ENCODE results near the gene MAOB. TPM values are rescaled to one million over a fixed set of nuclear protein-coding genes. Genes with fewer than 3 reads are reported as not detected.

Gene MAOB
- total RNA-seq, 1 experiment from 2014 or later = 1.1 TPM

DNA sequence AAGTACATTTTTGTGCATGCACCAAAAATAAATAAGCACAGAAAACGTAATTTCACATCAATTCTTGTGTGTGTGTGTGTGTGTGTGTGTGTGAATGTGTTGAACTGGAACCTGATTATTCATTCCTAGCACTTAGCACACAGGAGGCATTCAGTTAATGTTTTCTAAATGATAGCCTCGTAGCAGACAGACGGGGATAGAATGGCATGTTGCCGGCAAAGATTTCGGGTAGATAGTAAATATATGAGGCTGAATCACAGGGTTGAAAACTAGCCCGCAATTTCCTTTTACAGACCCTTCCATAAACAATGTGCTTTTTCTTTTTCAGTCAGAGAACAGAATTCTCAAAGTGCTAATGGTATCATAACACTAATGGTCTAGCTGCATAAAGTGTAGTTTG is 13.5 kb downstream of the MAOB start:
- H3K9me3 ChIP-seq (ENCODE audit: control insufficient read depth, low read depth, low read length) = peaks cover 8% of the 10 kb centered on the region
- H2BK5ac ChIP-seq (ENCODE audit: insufficient read length, low read length) = no peak overlapping the region
- H4K91ac ChIP-seq (ENCODE audit: insufficient read length, low read depth, low read length) = no peak overlapping the region
- H3K36me3 Mint-ChIP-seq (ENCODE audit: insufficient read depth in 1 of 3, low read depth in 3 of 3) = peaks cover 0 to 2% (median 0%) of the 10 kb centered on the region in 3 experiments; a peak in 2 of 7 replicates
- H3K4me1 Mint-ChIP-seq = no peaks in the 10 kb centered on the region
- no peaks in the 10 kb centered on the region for H3K27me3 ChIP-seq (ENCODE audit: insufficient read depth, low read length)
- H3K14ac ChIP-seq (ENCODE audit: insufficient read depth, low read length) = no peak overlapping the region
- H3K79me1 ChIP-seq (ENCODE audit: insufficient read depth, low read depth, low read length, poor library complexity, severe bottlenecking) = no peaks in the 10 kb centered on the region
- H3K23ac ChIP-seq (ENCODE audit: insufficient read length, low read depth, low read length) = no peak overlapping the region
- H2AK5ac ChIP-seq (ENCODE audit: insufficient read length, low read length) = no peak overlapping the region
- no peak overlapping the region for H3K4ac ChIP-seq (ENCODE audit: low read depth, low read length)
- H3K4me3 Mint-ChIP-seq = no peak overlapping the region
- no peak overlapping the region for H3T11ph ChIP-seq (ENCODE audit: low read length)
- H4K20me1 ChIP-seq (ENCODE audit: control insufficient read depth, insufficient read depth, insufficient read length) = no peaks in the 10 kb centered on the region
- no peak overlapping the region for H3K4me2 ChIP-seq (ENCODE audit: insufficient read depth, insufficient read length, low read length)
- H2BK12ac ChIP-seq (ENCODE audit: insufficient read length, low read depth, low read length) = no peak overlapping the region
- no CpG with 5 or more reads among the region's 6 CpGs for WGBS (ENCODE audit: extremely low coverage, insufficient read length, low lambda C conversion rate)
- no peaks in the 10 kb centered on the region for H3K4me1 ChIP-seq (ENCODE audit: insufficient read depth, low read length)
- H2AFZ ChIP-seq (ENCODE audit: low read length) = no peak overlapping the region
- H3K9ac ChIP-seq (ENCODE audit: extremely low read depth, insufficient read length, low read length) = no peak overlapping the region
- peaks cover 49 to 66% of the 10 kb centered on the region in 2 experiments for H3K9me3 Mint-ChIP-seq
- no peak overlapping the region for H4K5ac ChIP-seq (ENCODE audit: insufficient read length, low read depth, low read length)
- no peak overlapping the region for H4K8ac ChIP-seq (replicated peaks; ENCODE audit: insufficient read length, low read depth, low read length)
- no peak overlapping the region for H2BK20ac ChIP-seq (ENCODE audit: low read depth, low read length, poor library complexity, severe bottlenecking)
- no peak overlapping the region for H2BK15ac ChIP-seq (ENCODE audit: low read depth, low read length)
- H3K56ac ChIP-seq (ENCODE audit: insufficient read length, low read depth, low read length) = no peak overlapping the region
- no peaks in the 10 kb centered on the region for H3K79me2 ChIP-seq (ENCODE audit: insufficient read depth, low read length)
- no peak for DNase-seq
- H3K23me2 ChIP-seq (ENCODE audit: insufficient read length, low read depth, low read length, poor library complexity, severe bottlenecking) = no peaks in the 10 kb centered on the region
- TF ChIP-seq, protein P1, sequence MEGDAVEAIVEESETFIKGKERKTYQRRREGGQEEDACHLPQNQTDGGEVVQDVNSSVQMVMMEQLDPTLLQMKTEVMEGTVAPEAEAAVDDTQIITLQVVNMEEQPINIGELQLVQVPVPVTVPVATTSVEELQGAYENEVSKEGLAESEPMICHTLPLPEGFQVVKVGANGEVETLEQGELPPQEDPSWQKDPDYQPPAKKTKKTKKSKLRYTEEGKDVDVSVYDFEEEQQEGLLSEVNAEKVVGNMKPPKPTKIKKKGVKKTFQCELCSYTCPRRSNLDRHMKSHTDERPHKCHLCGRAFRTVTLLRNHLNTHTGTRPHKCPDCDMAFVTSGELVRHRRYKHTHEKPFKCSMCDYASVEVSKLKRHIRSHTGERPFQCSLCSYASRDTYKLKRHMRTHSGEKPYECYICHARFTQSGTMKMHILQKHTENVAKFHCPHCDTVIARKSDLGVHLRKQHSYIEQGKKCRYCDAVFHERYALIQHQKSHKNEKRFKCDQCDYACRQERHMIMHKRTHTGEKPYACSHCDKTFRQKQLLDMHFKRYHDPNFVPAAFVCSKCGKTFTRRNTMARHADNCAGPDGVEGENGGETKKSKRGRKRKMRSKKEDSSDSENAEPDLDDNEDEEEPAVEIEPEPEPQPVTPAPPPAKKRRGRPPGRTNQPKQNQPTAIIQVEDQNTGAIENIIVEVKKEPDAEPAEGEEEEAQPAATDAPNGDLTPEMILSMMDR (conservative IDR thresholded peaks at IDR 0.05) = no peak
- H3K18ac ChIP-seq (ENCODE audit: insufficient read length, low read depth, low read length) = no peak overlapping the region
- no peak overlapping the region for H3K27ac ChIP-seq (ENCODE audit: insufficient read length, low read depth, low read length)
- H3K27me3 Mint-ChIP-seq (ENCODE audit: low read depth) = no peaks in the 10 kb centered on the region; the same call in 1 of the 2 replicates
- no peak overlapping the region for H2BK120ac ChIP-seq (ENCODE audit: low read depth, low read length, poor library complexity, severe bottlenecking)
- H3K27ac Mint-ChIP-seq = no peak overlapping the region
